GM18517 (cell line): ENCODE results near the gene PLOD3.

ENCODE experiments used
- ATAC-seq: cut with Tn5 transposase; IDR thresholded peaks from one replicate; pipeline ENCODE4 v1.9.1; 2021; ENCODE audit warnings: mild to moderate bottlenecking, moderate library complexity; ENCODE audit not compliant: unreplicated experiment

PLOD3 gene

GRCh38 chr7:101186194-101186593 lies 31.2 kb downstream of the PLOD3 start:
- no peak for ATAC-seq

GRCh38 chr7:101185258-101185839 lies 32.0 kb downstream of the PLOD3 start:
- ATAC-seq, result no peak

DNA sequence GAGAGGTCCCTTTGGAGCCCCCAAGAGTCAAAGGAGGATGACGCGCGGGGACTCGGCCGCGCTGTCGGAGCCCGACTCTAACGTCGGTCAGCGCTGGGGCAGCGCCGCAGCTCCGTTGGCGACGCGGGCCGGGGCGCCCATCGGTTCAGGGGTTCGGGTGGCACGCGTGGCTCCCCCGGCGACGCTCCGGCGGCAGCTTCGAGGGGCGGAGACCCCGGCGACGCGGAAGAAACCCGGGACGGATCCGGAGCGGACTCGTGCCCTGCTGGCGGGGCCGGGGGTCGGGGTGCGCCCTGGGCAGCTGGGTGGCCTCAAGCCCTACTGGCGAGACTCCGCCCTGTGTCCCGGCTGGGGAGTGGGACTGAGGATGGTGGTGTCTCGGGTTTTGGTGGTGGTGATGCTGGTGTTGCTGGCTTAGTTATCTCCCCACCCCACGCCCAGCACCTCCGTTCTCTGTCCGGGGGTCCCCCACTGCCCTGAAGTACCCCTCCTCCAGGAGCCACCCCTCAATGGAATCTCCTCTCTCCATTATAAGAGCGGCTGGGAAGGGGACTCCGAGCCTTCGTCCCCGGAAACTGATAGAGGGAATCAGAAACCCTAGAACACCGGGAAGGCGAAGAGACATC lies 37.1 kb downstream of the PLOD3 start, which contains the start of gene NAT16:
NAT16 (minus strand) TSS at position 164 of the 626 bp plus-strand sequence. CDS start 5,486 bp downstream, outside the sequence.
- ATAC-seq, result no peak

DNA sequence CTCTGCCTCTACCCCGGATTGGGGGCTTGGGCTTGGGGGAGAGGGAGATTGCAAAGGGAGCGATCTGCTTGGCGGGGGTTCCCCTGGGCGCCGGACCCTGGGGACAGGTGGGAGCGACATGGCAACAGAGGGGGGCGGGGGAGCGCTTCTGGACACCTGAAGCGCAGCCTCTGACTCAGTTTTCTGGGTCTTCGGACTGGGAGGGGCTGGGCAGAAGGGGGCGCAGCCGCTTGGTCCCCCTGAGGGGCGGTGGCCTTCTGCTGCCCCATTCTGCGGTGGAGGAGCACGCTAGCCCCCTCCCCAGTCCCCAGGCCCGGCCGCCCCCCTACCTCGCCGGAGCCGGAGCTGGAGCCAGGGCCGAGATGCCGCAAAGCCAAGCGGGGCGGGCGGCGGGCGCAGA lies 37.7 kb downstream of the PLOD3 start:
- no peak for ATAC-seq

- ATAC-seq, result no peak
These were observed 38.3 kb downstream of the PLOD3 start for GRCh38 chr7:101179117-101179516.

DNA sequence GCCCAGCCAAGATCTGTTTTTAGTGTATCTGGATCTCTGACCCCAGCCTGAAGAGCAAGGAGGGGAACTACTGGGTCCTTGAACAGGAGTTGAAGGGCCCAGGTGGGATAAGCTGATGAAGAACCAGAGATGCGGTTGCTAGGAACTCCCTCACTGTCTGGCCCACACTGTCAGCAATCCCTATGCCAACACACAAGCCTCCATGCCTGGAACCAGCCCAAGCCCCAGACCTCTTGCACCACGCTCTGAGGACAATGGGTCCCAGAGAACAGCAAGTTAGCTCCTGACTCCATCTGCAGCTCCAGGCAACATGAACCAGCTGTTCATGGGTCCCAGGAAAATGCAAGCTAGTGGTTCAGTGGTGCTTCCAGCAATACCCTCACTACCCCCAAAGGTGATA lies 39.7 kb downstream of the PLOD3 start:
- no peak for ATAC-seq

DNA sequence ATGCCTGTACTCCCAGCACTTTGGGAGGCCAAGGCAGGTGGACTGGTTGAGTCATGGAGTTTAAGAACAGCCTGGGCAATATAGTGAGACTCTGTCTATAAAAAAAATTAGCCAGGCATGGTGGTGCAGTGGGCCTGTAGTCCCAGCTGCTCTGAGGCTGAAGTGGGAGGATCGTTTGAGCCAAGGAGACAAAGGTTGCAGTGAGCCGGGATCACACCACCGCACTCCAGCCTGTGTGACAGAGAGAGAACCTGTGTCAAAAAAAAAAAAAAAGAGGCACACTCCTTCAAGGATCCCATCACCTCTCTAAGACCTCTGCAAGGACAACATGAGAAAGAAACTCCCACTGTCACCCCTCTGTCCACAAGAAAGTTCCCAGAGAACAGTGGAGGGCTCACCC lies 41.7 kb downstream of the PLOD3 start:
- no peak for ATAC-seq

- no peak for ATAC-seq
These were observed 43.0 kb downstream of the PLOD3 start for GRCh38 chr7:101174322-101174854.

GRCh38 chr7:101173752-101174244 lies 43.6 kb downstream of the PLOD3 start:
- no peak for ATAC-seq

- no peak for ATAC-seq
These were observed 44.3 kb downstream of the PLOD3 start for GRCh38 chr7:101172854-101173751.

- ATAC-seq, result no peak
These were observed 45.2 kb downstream of the PLOD3 start for GRCh38 chr7:101172005-101172853.

- ATAC-seq, result no peak
These were observed 45.9 kb downstream of the PLOD3 start for GRCh38 chr7:101171442-101171837.

DNA sequence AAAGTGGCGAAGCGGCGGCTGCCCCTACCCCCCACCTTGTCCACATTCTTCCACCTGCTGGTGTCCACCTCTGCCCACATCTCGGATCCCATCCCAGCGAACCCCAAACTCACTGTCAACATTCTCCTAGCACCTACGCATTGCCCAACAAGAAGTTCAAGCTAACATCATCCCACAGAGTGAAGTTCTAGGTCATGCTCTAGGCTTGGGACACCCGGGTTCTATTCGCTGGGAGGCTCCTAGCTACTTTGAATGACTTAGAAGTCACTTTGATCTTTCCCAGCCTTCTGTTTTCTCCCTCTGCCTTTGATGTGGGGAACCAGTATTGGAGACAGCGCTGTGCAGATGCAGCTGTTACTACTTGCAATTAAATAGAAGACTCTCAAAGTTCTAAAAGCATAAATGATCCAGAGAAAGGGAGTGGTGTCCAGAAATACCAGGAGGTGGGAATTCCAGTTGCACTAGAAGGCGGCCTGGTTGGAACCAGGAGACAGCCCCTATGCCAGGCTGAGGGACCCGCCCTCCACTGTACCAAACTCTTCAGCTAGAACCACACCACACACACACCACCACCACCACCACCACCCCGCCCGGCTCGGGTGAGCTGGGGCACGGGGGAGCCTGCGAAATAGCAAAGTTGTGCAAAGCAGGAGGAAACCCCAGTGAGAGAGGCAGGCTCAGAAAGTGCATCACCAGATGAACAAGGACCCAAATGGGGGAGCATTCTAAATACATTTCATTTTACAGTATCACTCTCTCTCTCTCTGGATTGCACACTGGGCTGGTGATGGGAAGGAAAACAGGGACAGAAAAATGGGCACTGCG lies 46.6 kb downstream of the PLOD3 start:
- ATAC-seq, result no peak

DNA sequence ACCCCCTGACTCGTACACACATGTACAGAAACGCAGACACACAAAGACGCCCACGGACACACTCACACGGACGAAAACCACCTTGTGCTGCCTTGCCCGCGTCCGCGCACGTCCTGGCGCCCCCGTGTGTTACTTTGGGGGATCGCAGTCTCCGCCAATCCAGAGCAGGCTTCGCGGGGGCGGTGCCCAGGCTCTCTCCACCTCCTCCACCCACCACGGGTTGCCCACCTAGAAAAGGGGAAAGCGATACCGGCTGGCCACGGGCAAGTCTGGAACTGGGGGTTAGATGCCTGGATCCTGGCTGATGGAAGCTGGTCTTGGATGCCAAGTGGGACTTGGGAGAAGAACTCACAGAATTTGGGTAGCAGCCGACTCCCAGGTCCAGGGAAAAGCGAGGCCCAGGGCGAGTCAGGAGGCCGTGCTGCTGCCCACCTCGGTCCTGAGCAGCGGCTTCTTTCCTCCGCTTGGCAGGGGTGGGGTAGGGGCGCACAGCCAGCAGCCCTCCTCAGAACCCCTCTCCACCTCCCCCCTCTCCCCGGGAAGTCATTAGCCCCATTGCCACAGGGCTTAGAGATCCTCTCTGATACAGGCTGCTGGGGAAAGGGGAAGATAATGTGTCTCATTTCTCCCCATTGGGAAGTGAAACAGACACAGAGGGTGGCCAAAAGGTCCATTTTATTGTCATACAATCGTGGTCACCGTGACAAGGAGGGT lies 47.4 kb downstream of the PLOD3 start:
- no peak for ATAC-seq

GRCh38 chr7:101169110-101169837 lies 48.1 kb downstream of the PLOD3 start:
- no peak for ATAC-seq

- no peak for ATAC-seq
These were observed 48.9 kb downstream of the PLOD3 start for GRCh38 chr7:101168412-101169049.

DNA sequence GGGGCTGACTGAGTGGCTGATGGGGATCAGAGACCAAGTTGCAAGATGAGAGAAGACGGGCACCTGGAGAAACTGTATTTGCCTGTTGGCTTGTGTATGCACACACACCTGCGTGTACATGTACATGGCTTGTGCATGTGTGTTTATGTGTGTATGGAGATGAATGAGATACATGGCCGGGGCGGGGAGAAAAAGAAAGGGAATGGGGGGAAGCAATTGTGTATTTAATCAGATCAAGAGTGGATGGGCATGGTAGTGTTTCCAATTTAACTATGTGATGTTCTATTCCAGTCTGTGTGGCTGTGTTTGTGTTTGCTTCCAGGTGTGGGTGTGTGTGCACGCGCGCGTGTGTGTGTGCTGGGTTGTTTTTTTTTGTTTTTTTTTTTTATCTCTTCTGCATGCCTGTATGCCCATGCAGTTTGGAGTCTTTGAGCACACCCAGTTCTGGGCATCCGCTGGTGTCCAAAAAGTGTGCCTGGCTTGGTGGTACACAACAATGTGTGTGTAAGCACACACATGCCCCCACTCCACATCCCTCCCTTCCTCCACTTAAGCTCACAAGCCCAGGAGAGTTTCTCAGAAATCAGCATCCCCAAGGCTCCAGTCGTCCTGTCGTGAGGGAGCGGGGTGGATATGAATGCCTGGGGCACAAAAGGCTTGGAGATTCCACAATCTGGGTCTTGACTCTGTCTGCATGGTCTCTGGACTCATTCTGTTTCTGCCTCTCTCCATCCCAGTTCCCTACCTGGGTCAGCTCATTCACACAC lies 49.6 kb downstream of the PLOD3 start:
- no peak for ATAC-seq
